ENCODE data around the gene GTF2A1. TPM values are rescaled to one million over a fixed set of nuclear protein-coding genes. Genes with fewer than 3 reads are reported as not detected.

Gene GTF2A1
- total RNA-seq, 1 experiment from 2014 or later: 54.3 TPM

- POLR2A ChIA-PET (ENCODE audit: low non-redundant PET): no interaction called here
- CTCF ChIA-PET: no interaction called here
- H3K36me3 ChIP-seq (ENCODE audit: insufficient read depth, low read length, poor library complexity, severe bottlenecking): no peaks in the 10 kb centered on the region
- intact Hi-C loops (cut with micrococcal nuclease; ENCODE audit: unreplicated experiment): no loop called here
- BruUV-seq (replicated peaks): no TSS peak
- H3K9me3 ChIP-seq (ENCODE audit: low read depth, low read length, poor library complexity, severe bottlenecking): no peaks in the 10 kb centered on the region
- no peak overlapping the region for H3K4me3 ChIP-seq (ENCODE audit: low read depth, low read length, poor library complexity, severe bottlenecking)
- TF ChIP-seq CTCF (conservative IDR thresholded peaks at IDR 0.05; ENCODE audit: low read depth, low read length) (no peak), EZH2 (IDR thresholded peaks at IDR 0.05; ENCODE audit: borderline replicate concordance, low read depth, low read length, poor library complexity, severe bottlenecking) (no peak)
- H3K27me3 ChIP-seq (replicated peaks; ENCODE audit: insufficient read depth, low read depth, low read length, poor library complexity): no peaks in the 10 kb centered on the region
- no peaks in the 10 kb centered on the region for H3K4me1 ChIP-seq (ENCODE audit: insufficient read depth, low read length, poor library complexity, severe bottlenecking)
- DNase-seq (ENCODE audit: low spot score): no peak
- no peak overlapping the region for H3K27ac ChIP-seq (ENCODE audit: low read depth, low read length, poor library complexity, severe bottlenecking)
Observed at GRCh38 chr14:81263777-81264410, 43.1 kb upstream of the GTF2A1 start.

GRCh38 chr14:81261176-81261575 lies 40.4 kb upstream of the GTF2A1 start:
- TF ChIP-seq EZH2 (IDR thresholded peaks at IDR 0.05; ENCODE audit: borderline replicate concordance, low read depth, low read length, poor library complexity, severe bottlenecking): no peak
- no peak for TF ChIP-seq CTCF (conservative IDR thresholded peaks at IDR 0.05; ENCODE audit: low read depth, low read length)
- POLR2A ChIA-PET (ENCODE audit: low non-redundant PET): no interaction called here
- Histone ChIP-seq H3K27ac (ENCODE audit: low read depth, low read length, poor library complexity, severe bottlenecking) (no peak overlapping the region), H3K36me3 (ENCODE audit: insufficient read depth, low read length, poor library complexity, severe bottlenecking) (no peaks in the 10 kb centered on the region), H3K27me3 (replicated peaks; ENCODE audit: insufficient read depth, low read depth, low read length, poor library complexity) (no peaks in the 10 kb centered on the region), H3K4me1 (ENCODE audit: insufficient read depth, low read length, poor library complexity, severe bottlenecking) (no peaks in the 10 kb centered on the region), H3K9me3 (ENCODE audit: low read depth, low read length, poor library complexity, severe bottlenecking) (no peaks in the 10 kb centered on the region), H3K4me3 (ENCODE audit: low read depth, low read length, poor library complexity, severe bottlenecking) (no peak overlapping the region)
- CTCF ChIA-PET: no interaction called here
- no peak for DNase-seq (ENCODE audit: low spot score)
- no TSS peak for BruUV-seq (replicated peaks)
- intact Hi-C loops (cut with micrococcal nuclease; ENCODE audit: unreplicated experiment): no loop called here

GRCh38 chr14:81260732-81261131 lies 40.0 kb upstream of the GTF2A1 start:
- H3K9me3 ChIP-seq (ENCODE audit: low read depth, low read length, poor library complexity, severe bottlenecking): no peaks in the 10 kb centered on the region
- H3K27me3 ChIP-seq (replicated peaks; ENCODE audit: insufficient read depth, low read depth, low read length, poor library complexity): no peaks in the 10 kb centered on the region
- TF ChIP-seq EZH2 (IDR thresholded peaks at IDR 0.05; ENCODE audit: borderline replicate concordance, low read depth, low read length, poor library complexity, severe bottlenecking): no peak
- no peak for TF ChIP-seq CTCF (conservative IDR thresholded peaks at IDR 0.05; ENCODE audit: low read depth, low read length)
- intact Hi-C loops (cut with micrococcal nuclease; ENCODE audit: unreplicated experiment): no loop called here
- no TSS peak for BruUV-seq (replicated peaks)
- H3K4me1 ChIP-seq (ENCODE audit: insufficient read depth, low read length, poor library complexity, severe bottlenecking): no peaks in the 10 kb centered on the region
- H3K27ac ChIP-seq (ENCODE audit: low read depth, low read length, poor library complexity, severe bottlenecking): no peak overlapping the region
- ChIA-PET POLR2A (ENCODE audit: low non-redundant PET) (no interaction called here), CTCF (no interaction called here)
- H3K4me3 ChIP-seq (ENCODE audit: low read depth, low read length, poor library complexity, severe bottlenecking): no peak overlapping the region
- no peak for DNase-seq (ENCODE audit: low spot score)
- H3K36me3 ChIP-seq (ENCODE audit: insufficient read depth, low read length, poor library complexity, severe bottlenecking): no peaks in the 10 kb centered on the region
